Measurements from ENCODE around the gene OR1F1. TPM values are rescaled to one million over a fixed set of nuclear protein-coding genes. Genes with fewer than 3 reads are reported as not detected.

OR1F1 gene
- total RNA-seq, 4 donors from 2014 or later: not detected

DNA sequence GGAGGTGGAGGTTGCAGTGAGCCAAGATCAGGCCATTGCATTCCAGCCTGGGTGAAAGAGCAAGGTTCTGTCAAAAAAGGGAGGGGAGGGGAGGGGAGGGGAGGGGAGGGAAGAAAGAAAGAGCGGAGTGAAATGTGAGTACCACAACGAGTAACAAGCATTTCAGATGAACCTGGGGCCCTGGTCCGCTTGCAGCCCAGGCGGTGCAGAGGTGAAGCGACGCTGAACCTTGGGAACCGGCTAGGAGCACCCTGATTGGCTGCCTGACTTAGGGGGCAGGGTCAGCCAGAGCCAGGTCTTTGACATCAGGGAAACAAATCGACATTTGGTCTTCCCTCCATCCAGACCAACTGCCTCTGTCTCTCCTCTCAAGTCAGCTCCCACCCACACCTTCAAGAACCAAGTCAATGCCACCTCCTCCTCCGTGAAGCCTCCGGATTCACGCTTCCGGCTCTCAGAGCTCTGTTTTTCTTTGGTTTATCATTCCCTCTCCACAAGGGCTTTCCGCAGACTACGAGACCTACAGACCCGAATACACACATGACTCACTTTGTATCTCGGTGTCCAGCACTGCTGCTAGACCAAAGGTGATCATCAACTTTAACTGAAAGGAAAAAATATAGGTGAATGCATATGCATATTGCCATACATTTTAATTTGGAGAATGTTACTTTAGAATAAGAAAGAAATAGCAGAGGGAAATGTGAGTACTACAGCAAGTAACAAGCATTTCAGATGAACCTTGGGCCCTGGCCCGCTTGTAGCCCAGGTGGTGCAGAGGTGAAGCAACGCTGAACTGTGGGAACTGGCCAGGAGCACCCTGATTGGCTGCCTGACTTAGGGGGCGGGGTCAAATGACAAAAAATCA is 19.3 kb downstream of the OR1F1 start:
- no peak overlapping the region for H3K4me3 ChIP-seq

DNA sequence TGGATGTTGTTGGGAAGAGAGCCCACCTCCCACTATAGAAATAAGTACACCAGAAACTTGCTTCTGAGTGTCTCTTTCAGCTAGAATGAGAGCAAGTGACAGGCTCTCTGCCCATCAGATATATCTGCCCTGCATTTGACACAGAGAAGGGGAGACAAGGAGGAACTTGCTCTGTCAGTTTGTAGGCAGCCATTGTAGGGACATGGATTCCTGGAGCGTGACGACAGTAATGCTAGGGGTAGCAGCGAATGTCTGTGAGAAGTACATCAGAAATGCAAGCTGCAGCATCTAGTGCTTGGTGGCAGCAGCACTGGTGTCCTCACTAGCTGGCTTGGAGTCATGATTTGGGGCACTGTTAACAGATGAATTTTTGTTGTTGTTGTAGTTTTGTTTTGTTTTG is 24.0 kb downstream of the OR1F1 start:
- no peak overlapping the region for H3K4me3 ChIP-seq
- no peaks in the 10 kb centered on the region for H3K4me1 ChIP-seq
- no peak for DNase-seq
- intact Hi-C loops (cut with DNase I; ENCODE audit: low total_unique reads): no loop called here
- H3K27me3 ChIP-seq: no peaks in the 10 kb centered on the region
- no peaks in the 10 kb centered on the region for H3K9me3 ChIP-seq
- no peak overlapping the region for H3K27ac ChIP-seq
- no peak for TF ChIP-seq POLR2A (IDR thresholded peaks at IDR 0.05)
- TF ChIP-seq CTCF (IDR thresholded peaks at IDR 0.05): no peak
- no peaks in the 10 kb centered on the region for H3K36me3 ChIP-seq

More for the DNA sequence above, 19.3 kb downstream of the OR1F1 start:
- H3K27me3 ChIP-seq: no peaks in the 10 kb centered on the region
- TF ChIP-seq POLR2A (IDR thresholded peaks at IDR 0.05): no peak
- no peak for TF ChIP-seq CTCF (IDR thresholded peaks at IDR 0.05)
- no peaks in the 10 kb centered on the region for H3K36me3 ChIP-seq
- peaks cover 0 to 5% of the 10 kb centered on the region in 2 donors for H3K9me3 ChIP-seq
- no peaks in the 10 kb centered on the region for H3K4me1 ChIP-seq
- H3K27ac ChIP-seq: no peak overlapping the region
- DNase-seq: no peak
- intact Hi-C loops (cut with DNase I; ENCODE audit: low total_unique reads): no loop called here

DNA sequence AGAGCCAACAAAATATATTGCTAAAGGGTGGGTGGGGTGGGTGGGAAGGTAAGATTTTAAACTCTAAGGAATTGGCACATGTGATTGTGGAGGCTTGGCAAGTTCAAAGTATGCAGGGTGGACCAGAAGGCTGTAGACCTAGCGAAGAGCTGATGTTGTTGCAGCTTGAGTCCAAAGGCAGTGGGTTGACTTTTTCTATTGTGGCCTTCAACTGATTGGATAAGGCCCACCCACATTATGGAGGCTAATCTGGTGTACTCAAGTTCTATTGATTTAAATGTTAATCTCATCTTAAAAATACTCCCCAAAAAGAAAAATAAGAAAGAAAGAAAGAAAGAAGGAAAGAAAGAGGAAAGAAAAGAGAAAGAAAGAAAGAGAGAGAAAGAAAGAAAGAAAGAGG is 24.6 kb downstream of the OR1F1 start:
- intact Hi-C loops (cut with DNase I; ENCODE audit: low total_unique reads): no loop called here
- no peaks in the 10 kb centered on the region for H3K4me1 ChIP-seq
- H3K4me3 ChIP-seq: no peak overlapping the region
- TF ChIP-seq CTCF (IDR thresholded peaks at IDR 0.05) (no peak), POLR2A (IDR thresholded peaks at IDR 0.05) (no peak)
- H3K27me3 ChIP-seq: no peaks in the 10 kb centered on the region
- no peaks in the 10 kb centered on the region for H3K36me3 ChIP-seq
- DNase-seq: no peak
- no peaks in the 10 kb centered on the region for H3K9me3 ChIP-seq
- H3K27ac ChIP-seq: no peak overlapping the region

DNA sequence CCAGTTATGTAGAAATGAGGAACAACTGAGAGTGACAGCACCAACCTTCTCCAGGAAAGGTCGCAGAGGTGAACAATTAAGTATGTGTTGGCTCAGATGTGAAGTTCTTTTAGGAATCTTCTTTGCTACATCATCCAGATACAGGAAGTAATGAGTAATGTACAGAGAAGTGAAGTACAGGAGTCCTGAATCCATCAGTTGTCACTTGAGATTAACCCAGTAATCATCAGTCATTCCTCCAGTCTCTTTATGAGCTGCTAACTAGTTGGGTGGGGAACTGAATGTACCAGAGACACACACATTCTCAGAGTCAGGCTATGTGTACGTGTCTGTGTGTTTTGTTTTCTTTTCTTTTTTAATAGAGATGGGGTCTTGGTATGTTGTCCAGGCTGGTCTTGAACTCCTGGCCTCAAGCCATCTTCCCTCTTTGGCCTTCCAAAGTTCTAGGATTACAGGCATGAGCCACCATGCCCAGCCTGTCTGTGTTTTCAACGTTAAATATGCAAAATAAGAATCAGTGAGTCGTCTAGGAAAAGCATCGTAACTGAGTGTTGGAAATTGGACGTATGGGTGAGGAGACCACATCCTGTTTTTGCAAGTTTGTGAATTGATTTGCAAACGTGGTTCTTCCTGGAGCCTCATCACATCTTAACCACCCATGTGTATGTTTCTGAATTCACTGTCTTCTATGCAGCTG is 27.0 kb downstream of the OR1F1 start:
- H3K9me3 ChIP-seq: no peaks in the 10 kb centered on the region
- no peak for TF ChIP-seq POLR2A (IDR thresholded peaks at IDR 0.05)
- TF ChIP-seq CTCF (IDR thresholded peaks at IDR 0.05): no peak
- no peaks in the 10 kb centered on the region for H3K36me3 ChIP-seq
- no peak overlapping the region for H3K4me3 ChIP-seq
- no peaks in the 10 kb centered on the region for H3K27me3 ChIP-seq
- no peak for DNase-seq
- no peaks in the 10 kb centered on the region for H3K4me1 ChIP-seq
- no peak overlapping the region for H3K27ac ChIP-seq
- intact Hi-C loops (cut with DNase I; ENCODE audit: low total_unique reads): no loop called here

Data from uterus (tissue), 4 donors.